GM12864 (cell line): Measurements from ENCODE around the gene SLC22A1.

ENCODE experiments used
- DNase-seq: peaks from one replicate; pipeline ENCODE4 v3.0.0-alpha.2; 2011; ENCODE audit warnings: low read depth
- H3K4me3 ChIP-seq: 2 replicates; pipeline ENCODE4 v1.5.1; 2011; ENCODE audit warnings: mild to moderate bottlenecking, low read depth, low read length, control low read depth
- TF ChIP-seq, protein P1 (sequence below): IDR thresholded peaks from 2 replicates; pipeline ENCODE4 v1.5.1; 2011; ENCODE audit warnings: low read depth, mild to moderate bottlenecking, moderate library complexity, low read length, control low read depth, inconsistent platforms; ENCODE audit errors: missing control alignments

The SLC22A1 gene

DNA sequence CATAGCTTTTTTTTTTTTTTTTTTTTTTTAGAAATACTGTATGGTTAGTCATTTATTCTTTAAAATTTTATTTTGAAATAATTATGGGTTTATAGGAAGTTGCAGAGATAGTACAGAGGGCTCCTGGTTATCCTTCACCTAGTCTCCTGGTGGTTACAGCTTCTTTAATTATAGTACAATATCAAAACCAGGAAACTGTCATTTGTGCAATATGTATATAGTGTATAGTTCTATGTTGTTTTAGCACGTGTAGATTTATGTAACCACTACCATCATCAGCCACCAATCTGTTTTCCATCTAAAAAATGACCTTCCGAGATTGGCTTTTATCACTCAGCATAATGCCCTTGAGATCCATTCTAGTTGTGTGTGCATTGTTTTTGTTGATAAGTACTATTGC lies 82.3 kb downstream of the SLC22A1 start:
- DNase-seq: no peak
- TF ChIP-seq, protein P1, sequence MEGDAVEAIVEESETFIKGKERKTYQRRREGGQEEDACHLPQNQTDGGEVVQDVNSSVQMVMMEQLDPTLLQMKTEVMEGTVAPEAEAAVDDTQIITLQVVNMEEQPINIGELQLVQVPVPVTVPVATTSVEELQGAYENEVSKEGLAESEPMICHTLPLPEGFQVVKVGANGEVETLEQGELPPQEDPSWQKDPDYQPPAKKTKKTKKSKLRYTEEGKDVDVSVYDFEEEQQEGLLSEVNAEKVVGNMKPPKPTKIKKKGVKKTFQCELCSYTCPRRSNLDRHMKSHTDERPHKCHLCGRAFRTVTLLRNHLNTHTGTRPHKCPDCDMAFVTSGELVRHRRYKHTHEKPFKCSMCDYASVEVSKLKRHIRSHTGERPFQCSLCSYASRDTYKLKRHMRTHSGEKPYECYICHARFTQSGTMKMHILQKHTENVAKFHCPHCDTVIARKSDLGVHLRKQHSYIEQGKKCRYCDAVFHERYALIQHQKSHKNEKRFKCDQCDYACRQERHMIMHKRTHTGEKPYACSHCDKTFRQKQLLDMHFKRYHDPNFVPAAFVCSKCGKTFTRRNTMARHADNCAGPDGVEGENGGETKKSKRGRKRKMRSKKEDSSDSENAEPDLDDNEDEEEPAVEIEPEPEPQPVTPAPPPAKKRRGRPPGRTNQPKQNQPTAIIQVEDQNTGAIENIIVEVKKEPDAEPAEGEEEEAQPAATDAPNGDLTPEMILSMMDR: no peak
- H3K4me3 ChIP-seq: no peak overlapping the region

DNA sequence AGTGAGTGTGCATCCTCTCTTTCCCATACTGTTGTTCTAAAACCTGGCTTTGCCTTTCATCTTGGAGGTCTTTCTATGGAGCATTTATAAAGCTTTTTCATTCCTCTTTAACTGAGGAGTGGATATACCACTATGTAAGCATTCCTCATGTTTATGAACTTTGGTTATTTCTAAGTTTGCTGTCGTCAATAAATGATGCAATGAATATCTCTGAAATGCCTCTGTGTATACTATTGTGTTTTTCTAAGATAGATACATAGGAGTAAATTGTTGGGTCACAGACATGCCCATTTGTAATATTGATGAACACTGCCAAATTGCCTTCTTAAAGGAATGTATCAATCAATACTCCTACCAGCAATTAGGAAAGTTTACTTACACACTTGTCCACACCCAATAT lies 83.1 kb downstream of the SLC22A1 start:
- TF ChIP-seq, protein P1: no peak
- DNase-seq: no peak
- H3K4me3 ChIP-seq: no peak overlapping the region

DNA sequence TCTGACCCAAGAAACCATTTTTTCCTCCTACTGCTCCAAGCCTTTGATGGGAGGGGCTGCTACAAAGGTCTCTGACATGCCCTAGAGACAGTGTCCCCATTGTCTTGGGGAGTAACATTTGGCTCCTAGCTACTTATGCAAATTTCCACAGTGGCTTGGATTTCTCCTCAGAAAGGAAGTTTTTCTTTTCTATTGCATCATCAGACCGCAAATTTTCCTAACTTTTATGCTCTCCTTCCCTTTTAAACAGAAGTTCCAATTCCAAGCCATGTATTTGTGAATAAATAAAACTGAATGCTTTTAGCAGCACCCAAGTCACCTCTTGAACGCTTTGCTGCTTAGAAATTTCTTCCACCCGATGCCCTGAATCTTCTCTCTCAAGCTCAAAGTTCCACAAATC lies 86.0 kb downstream of the SLC22A1 start:
- TF ChIP-seq, protein P1: no peak
- H3K4me3 ChIP-seq: no peak overlapping the region
- DNase-seq: no peak
